K562 (cell line): Measurements from ENCODE around the gene SUMO3. TPM values are rescaled to one million over a fixed set of nuclear protein-coding genes. Genes with fewer than 3 reads are reported as not detected.

Experiments used
- ARHGAP35 ChIP-seq: fragments of 450-650 bp; IDR thresholded peaks from 2 replicates; pipeline ENCODE4 v1.6.1; 2018; ENCODE audit not compliant: partially characterized antibody
- CEBPG ChIP-seq, 3 experiments: fragments of 200-800 bp in 1 of 3; sonication (Bioruptor generic) in 1 of 3; sonication (generic) in 1 of 3; formaldehyde crosslinking in 1 of 3; IDR thresholded peaks in 2 of 3; conservative IDR thresholded peaks in 1 of 3; 2 replicates each; pipeline versions ENCODE4 v1.6.1 to v1.8.0; 2016 to 2022; ENCODE audit warnings: missing compliant biosample characterization in 2 of 3, missing genetic modification characterization in 2 of 3, mild to moderate bottlenecking in 1 of 3, missing genetic modification reagents in 1 of 3
- COPS2 ChIP-seq: fragments of 450-650 bp; conservative IDR thresholded peaks from 2 replicates; pipeline ENCODE4 v1.6.1; 2016; ENCODE audit warnings: mild to moderate bottlenecking, moderate library complexity
- L3MBTL2 ChIP-seq: fragments of 450-650 bp; IDR thresholded peaks from 2 replicates; pipeline ENCODE4 v1.6.1; 2016; ENCODE audit warnings: mild to moderate bottlenecking, moderate library complexity
- LEF1 ChIP-seq: fragments of 450-650 bp; IDR thresholded peaks from 2 replicates; pipeline ENCODE4 v1.6.1; 2016; ENCODE audit warnings: mild to moderate bottlenecking
- PATZ1 ChIP-seq: fragments of 250-450 bp; sonication (Bioruptor Pico); IDR thresholded peaks from 2 replicates; pipeline ENCODE4 v1.5.0; 2020; ENCODE audit warnings: mild to moderate bottlenecking, borderline replicate concordance
- PCBP2 ChIP-seq: fragments of 200-400 bp; formaldehyde crosslinking; IDR thresholded peaks from 2 replicates; pipeline ENCODE4 v1.6.1; 2018; ENCODE audit warnings: low read length, low read depth, mild to moderate bottlenecking, moderate library complexity; ENCODE audit not compliant: poor library complexity, severe bottlenecking
- PKNOX1 ChIP-seq: fragments of 450-650 bp; IDR thresholded peaks from 2 replicates; pipeline ENCODE4 v1.6.1; 2016
- PURB ChIP-seq: sonication (generic); formaldehyde crosslinking; IDR thresholded peaks from 2 replicates; pipeline ENCODE4 v1.9.0; 2021; ENCODE audit warnings: low read depth, mild to moderate bottlenecking, missing genetic modification reagents
- RB1 ChIP-seq: fragments of 450-650 bp; IDR thresholded peaks from 2 replicates; pipeline ENCODE4 v1.6.1; 2017; ENCODE audit warnings: low read depth, mild to moderate bottlenecking
- TFAM ChIP-seq: fragments of 250-450 bp; sonication (Bioruptor Pico); conservative IDR thresholded peaks from 2 replicates; pipeline ENCODE4 v1.5.0; 2021; ENCODE audit warnings: mild to moderate bottlenecking, moderate library complexity
- TFE3 ChIP-seq: fragments of 450-650 bp; formaldehyde crosslinking; IDR thresholded peaks from 2 replicates; pipeline ENCODE4 v1.4.0; 2020; ENCODE audit warnings: mild to moderate bottlenecking, mixed read lengths
- WHSC1 ChIP-seq: IDR thresholded peaks from one replicate; pipeline ENCODE4 v1.6.1; 2012; ENCODE audit warnings: low read length, control low read depth, inconsistent platforms
- YY1 ChIP-seq, 3 experiments: IDR thresholded peaks; 2 replicates each; pipeline ENCODE4 v1.6.1; 2011; ENCODE audit warnings: low read length in 2 of 3, mild to moderate bottlenecking in 2 of 3, moderate library complexity in 2 of 3, borderline replicate concordance in 1 of 3, control low read depth in 1 of 3, low read depth in 1 of 3; ENCODE audit not compliant: insufficient read depth in 3 of 3, insufficient replicate concordance in 2 of 3, control insufficient read depth in 1 of 3, insufficient read length in 1 of 3; ENCODE audit errors: extremely low read depth in 1 of 3
- ZBTB8A ChIP-seq: fragments of 450-650 bp; IDR thresholded peaks from 2 replicates; pipeline ENCODE4 v1.6.1; 2018; ENCODE audit warnings: mild to moderate bottlenecking, moderate library complexity; ENCODE audit not compliant: partially characterized antibody
- ZNF184 ChIP-seq: sonication (generic); formaldehyde crosslinking; IDR thresholded peaks from 2 replicates; pipeline ENCODE4 v1.5.0; 2020; ENCODE audit warnings: missing genetic modification reagents
- polyA plus RNA-seq, 8 experiments: library from polyadenylated mRNA; depleted of rRNA in 4 of 8; stranded (reverse) in 5 of 8; unstranded in 3 of 8; fragments of >200 nt; fragmentation: Nextera tagmentation in 2 of 8; fragmentation: Illumina TruSeq in 1 of 8; extraction: Ambion mirVana in 2 of 8; extraction: Trizol in 1 of 8; gene quantifications; 2 replicates each; pipeline versions ENCODE4 v1.2.1 to v1.2.3, GENCODE V29; 2011 to 2014; ENCODE audit warnings: inconsistent platforms in 1 of 8, missing spikeins in 1 of 8
- total RNA-seq, 7 experiments: library from RNA; depleted of rRNA in 6 of 7; stranded (reverse); fragments of >200 nt in 6 of 7; fragmentation: Illumina TruSeq in 2 of 7; extraction: Trizol in 2 of 7; gene quantifications; 2 replicates each; pipeline versions ENCODE4 v1.2.1 to v1.2.3, GENCODE V29; 2011 to 2021; ENCODE audit warnings: low replicate concordance in 1 of 7
- TF ChIP-seq, protein P1 (sequence below): fragments of 250-450 bp; sonication (Bioruptor Pico); IDR thresholded peaks from 2 replicates; pipeline ENCODE4 v1.5.0; 2020; ENCODE audit warnings: mild to moderate bottlenecking
- TF ChIP-seq, protein P2 (sequence below): fragments of 450-650 bp; IDR thresholded peaks from 2 replicates; pipeline ENCODE4 v1.7.1; 2018; ENCODE audit warnings: mild to moderate bottlenecking, low read depth; ENCODE audit not compliant: partially characterized antibody

SUMO3 gene
- total and polyA plus RNA-seq, 9 of the 15 experiments (the other 6 are each of a cell fraction or from before 2014, with no cell fraction given) = 13.9 to 143 (median 113) TPM

GRCh38 chr21:44854391-44854663 lies 36.5 kb upstream of the SUMO3 start (continued):
- TF ChIP-seq TFAM (no peak), WHSC1 (no peak), PATZ1 (0 out of 2 replicates have a peak, but pooled peaks have one; percentile 3), CEBPG (CRISPR knock-in tag; IDR thresholded peaks at IDR 0.05) (0 out of 2 replicates have a peak, but pooled peaks have one; percentile 7), CEBPG (tag; conservative IDR thresholded peaks at IDR 0.05 in 1 of 2, IDR thresholded peaks at IDR 0.05 in 1 of 2) (no peak), PURB (CRISPR knock-in tag) (no peak), PKNOX1 (no peak), ZNF184 (CRISPR knock-in tag) (no peak), L3MBTL2 (0 out of 2 replicates have a peak, but pooled peaks have one; percentile 90), ARHGAP35 (no peak), TFE3 (peak; percentile 97), YY1 (IDR thresholded peaks at IDR 0.05; ENCODE audit: borderline replicate concordance in 1 of 3, control insufficient read depth in 1 of 3, extremely low read depth in 1 of 3, insufficient read depth in 3 of 3, insufficient read length in 1 of 3, insufficient replicate concordance in 2 of 3, low read depth in 1 of 3, low read length in 2 of 3) (peak in 1 of 3 experiments; percentile 66), RB1 (peak; percentile 10; the same call in 1 of the 2 replicates), COPS2 (no peak), LEF1 (no peak), ZBTB8A (no peak), PCBP2 (no peak)
- TF ChIP-seq, protein P1, sequence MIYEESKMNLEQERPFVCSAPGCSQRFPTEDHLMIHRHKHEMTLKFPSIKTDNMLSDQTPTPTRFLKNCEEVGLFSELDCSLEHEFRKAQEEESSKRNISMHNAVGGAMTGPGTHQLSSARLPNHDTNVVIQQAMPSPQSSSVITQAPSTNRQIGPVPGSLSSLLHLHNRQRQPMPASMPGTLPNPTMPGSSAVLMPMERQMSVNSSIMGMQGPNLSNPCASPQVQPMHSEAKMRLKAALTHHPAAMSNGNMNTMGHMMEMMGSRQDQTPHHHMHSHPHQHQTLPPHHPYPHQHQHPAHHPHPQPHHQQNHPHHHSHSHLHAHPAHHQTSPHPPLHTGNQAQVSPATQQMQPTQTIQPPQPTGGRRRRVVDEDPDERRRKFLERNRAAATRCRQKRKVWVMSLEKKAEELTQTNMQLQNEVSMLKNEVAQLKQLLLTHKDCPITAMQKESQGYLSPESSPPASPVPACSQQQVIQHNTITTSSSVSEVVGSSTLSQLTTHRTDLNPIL (CRISPR knock-in tag) = no peak
- TF ChIP-seq, protein P2, sequence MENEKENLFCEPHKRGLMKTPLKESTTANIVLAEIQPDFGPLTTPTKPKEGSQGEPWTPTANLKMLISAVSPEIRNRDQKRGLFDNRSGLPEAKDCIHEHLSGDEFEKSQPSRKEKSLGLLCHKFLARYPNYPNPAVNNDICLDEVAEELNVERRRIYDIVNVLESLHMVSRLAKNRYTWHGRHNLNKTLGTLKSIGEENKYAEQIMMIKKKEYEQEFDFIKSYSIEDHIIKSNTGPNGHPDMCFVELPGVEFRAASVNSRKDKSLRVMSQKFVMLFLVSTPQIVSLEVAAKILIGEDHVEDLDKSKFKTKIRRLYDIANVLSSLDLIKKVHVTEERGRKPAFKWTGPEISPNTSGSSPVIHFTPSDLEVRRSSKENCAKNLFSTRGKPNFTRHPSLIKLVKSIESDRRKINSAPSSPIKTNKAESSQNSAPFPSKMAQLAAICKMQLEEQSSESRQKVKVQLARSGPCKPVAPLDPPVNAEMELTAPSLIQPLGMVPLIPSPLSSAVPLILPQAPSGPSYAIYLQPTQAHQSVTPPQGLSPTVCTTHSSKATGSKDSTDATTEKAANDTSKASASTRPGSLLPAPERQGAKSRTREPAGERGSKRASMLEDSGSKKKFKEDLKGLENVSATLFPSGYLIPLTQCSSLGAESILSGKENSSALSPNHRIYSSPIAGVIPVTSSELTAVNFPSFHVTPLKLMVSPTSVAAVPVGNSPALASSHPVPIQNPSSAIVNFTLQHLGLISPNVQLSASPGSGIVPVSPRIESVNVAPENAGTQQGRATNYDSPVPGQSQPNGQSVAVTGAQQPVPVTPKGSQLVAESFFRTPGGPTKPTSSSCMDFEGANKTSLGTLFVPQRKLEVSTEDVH = peak; percentile 57
